NCI-H2196 (cell line): ENCODE measurements around the gene CAB39L.

Experiments
- DNase-seq: peaks from one replicate; lab custom pipeline; 2025; ENCODE audit not compliant: unreplicated experiment; lab: John Stamatoyannopoulos, UW

Gene CAB39L

DNA sequence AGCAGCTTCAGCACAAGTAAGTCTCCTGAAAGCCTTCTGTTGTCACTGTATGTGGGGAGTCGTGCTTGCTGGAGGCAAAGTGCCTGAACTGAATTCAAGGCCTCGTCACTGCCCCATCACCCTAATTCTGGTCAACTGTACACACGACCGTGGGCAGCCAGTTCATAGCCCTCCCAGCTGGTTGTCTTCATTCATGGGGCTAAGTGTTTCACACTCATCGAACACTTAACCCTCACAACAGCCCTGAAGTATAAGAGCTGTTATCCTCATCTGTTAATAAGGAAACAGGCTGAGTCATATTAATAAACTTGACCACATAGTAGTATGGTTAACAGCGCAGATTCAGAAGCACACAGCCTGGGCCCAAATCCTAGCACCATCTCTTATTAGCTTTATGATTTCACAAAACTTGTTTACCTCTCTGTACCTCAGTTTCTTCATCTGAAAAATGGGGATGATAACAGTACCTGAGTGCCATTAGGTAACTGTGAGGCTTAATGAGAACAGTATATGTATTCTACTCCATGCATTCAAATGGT lies 129.5 kb downstream of the CAB39L start:
- no peak for DNase-seq

- DNase-seq: no peak
These were observed 132.0 kb downstream of the CAB39L start for GRCh38 chr13:49311816-49312215.

DNA sequence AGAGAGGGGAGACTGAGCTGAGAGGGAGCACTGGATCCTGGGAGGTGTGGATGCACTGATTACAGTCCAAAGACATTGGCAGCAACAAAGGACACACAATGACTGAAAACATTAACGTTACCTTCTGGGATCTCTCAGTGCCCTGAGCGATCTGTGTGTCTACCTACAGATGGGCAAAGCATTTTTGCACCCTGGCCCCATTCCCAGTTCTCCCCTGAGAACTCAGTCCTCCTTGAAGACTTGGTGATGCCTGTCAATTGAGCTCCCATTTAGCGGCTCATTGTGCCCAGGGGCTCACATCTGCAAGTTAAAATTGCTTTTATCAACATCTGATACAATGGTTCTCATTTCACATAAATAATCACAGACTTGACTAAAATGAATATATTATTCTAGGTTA lies 133.6 kb downstream of the CAB39L start:
- DNase-seq: no peak

DNA sequence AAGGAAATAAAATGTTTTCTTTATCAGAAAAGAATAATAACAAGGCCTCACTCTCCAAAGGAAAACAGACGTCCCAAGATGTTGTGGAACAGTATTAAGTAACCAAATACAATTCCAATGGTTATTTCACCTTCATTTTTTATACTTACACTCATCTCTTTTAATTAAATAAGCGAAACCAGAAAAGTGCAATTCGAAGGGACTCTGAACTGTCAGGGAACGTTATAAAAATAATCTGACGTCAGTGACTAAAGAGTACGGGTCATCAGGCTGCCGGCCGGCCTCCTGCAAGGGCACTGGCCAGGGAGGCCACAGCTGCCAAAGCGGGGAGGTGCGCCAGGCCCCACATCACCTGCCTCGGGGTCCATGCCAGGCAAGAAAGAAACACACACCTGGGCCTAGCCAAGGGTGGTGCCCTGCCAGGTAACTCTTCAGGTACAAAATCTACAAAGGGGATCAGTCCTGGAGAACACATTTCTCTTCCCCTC lies 134.9 kb downstream of the CAB39L start:
- no peak for DNase-seq

- DNase-seq: no peak
These were observed 135.6 kb downstream of the CAB39L start for GRCh38 chr13:49308097-49308875.

- no peak for DNase-seq
These were observed 136.5 kb downstream of the CAB39L start for GRCh38 chr13:49307365-49307764.

- DNase-seq: no peak
These were observed 138.0 kb downstream of the CAB39L start for GRCh38 chr13:49305792-49306425.

DNA sequence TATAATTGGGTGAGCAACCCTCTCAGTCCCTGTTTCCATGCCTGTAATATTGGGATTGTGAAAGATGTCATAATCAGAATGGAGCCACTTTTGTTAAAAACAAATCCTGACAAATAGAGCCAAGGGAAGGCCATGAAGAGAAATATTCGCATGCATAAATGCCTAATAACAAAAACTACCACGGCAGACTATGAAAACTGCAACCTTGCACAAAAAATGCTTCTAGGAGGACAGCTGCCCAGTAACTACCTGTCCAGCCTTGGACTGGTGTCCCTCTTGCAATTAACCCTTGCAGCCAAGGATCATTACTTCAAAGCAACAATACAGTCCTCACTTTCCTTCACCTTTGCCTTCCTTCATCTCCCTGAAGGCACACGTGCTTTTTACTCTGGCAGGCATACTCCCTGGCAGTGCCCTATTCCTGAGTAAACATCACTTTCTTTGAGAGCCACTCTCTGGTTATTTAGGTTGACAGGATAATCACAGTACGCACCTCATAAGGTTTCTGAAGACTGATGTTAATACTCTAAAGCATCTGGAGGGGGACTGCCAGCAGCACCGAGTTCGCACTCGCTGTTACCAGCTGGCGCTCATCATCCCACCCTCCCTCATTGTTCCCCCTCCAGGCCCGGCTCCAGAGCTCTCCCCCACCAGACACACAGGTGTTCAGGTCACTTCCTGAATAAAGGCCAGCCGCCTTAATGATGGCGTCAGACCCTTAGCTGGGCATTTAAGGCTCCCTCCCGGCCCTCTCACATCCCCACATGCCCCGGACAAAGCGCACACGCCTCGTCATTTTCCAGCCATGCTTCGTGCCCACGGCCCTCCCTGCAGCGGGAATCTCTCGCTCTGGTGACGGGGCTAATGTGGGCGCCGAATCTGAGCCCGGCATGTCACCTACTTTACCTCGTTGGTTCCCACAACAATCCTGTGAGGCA lies 138.8 kb downstream of the CAB39L start:
- DNase-seq: no peak

DNA sequence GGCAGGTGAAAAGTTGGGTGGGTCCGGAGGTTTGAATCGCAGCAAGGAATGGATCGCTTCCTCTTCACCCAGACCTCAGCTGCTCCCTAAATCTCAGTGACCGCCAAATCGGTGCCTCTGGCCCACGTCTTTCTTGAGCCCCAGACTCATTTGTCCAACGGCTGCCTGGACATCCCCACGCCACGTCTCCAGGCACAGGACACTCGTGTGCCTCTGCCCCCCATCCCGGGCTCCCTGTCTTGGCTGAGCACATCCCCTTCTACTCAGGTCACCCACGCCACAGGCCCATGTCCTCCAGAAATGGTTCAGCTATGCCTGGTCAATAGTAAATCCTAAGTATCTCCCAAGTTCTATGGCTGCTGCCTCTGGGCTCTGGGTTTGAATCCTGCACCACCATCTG lies 139.5 kb downstream of the CAB39L start:
- no peak for DNase-seq

GRCh38 chr13:49303533-49304252 lies 140.2 kb downstream of the CAB39L start:
- DNase-seq: no peak

- DNase-seq: peak; percentile 3
These were observed 141.0 kb downstream of the CAB39L start for GRCh38 chr13:49302817-49303216.

GRCh38 chr13:49302222-49302621 lies 141.6 kb downstream of the CAB39L start:
- DNase-seq: no peak

GRCh38 chr13:49300739-49301589 lies 142.9 kb downstream of the CAB39L start:
- peak; percentile 39 for DNase-seq

- no peak for DNase-seq
These were observed 143.6 kb downstream of the CAB39L start for GRCh38 chr13:49300276-49300675.

DNA sequence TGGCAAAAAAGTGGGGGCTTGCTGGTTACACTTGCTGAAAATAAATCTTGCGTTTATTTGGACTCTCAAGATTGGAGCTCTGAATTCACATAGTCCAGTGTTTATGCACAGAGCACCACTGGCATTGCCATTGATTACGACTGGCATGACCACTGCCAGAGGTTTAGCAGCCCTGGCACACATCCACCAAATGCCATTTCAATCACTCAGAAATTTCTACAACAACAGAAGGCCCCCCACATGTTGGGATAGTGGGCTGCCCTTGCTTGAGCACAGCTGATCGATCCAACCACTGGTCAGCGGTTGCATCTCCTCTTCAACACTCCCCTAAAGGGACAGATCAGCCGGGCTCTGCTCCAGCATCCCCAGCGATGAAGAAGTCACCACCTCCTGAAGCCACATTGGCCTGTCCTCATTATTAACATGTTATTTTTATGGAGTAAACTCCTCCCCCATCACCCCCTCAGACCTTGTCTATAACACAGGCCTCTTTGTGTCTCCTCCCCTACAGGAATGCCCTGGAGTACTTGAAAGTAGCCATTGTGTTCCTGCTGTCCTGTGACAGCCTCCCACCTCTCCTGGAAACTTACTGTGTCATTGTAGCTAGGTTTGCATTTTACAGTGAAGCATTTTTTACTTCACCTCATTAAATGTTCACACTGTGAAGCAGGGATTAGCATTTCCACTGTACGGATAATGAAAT lies 144.8 kb downstream of the CAB39L start:
- DNase-seq: no peak

- DNase-seq: no peak
These were observed 145.4 kb downstream of the CAB39L start for GRCh38 chr13:49298416-49298815.

- DNase-seq: no peak
These were observed 146.5 kb downstream of the CAB39L start for GRCh38 chr13:49297338-49297737.

GRCh38 chr13:49296659-49297058 lies 147.2 kb downstream of the CAB39L start:
- no peak for DNase-seq

DNA sequence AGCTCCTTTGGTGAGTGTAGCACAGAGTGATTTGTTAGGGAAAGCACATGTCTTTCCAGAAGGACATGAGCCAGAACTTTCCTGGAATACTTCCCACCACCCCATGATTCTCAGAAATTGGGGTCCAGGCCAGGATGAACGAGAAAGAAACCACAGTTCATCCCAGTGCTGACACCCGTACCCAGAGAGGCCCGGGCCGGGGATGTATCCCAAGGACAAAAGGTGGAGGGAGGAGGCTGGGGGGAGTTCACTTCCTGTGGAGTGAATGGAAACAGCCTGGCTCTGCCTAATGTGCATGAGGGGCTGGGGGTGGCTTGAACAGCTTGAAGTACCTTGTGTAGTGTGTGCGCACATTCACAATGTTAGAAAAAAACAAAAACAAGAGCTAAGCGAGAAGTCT lies 148.6 kb downstream of the CAB39L start:
- DNase-seq: no peak
